GM12801 (cell line): ENCODE results near the gene RBM22.

ENCODE experiments used
- CTCF ChIP-seq: IDR thresholded peaks from one replicate; pipeline ENCODE4 v1.5.1; 2011; ENCODE audit warnings: control low read depth; ENCODE audit not compliant: insufficient read length; ENCODE audit errors: extremely low read depth

RBM22 gene

GRCh38 chr5:150723845-150724244, 23.0 kb upstream of the RBM22 start:
- no peak for TF ChIP-seq CTCF

DNA sequence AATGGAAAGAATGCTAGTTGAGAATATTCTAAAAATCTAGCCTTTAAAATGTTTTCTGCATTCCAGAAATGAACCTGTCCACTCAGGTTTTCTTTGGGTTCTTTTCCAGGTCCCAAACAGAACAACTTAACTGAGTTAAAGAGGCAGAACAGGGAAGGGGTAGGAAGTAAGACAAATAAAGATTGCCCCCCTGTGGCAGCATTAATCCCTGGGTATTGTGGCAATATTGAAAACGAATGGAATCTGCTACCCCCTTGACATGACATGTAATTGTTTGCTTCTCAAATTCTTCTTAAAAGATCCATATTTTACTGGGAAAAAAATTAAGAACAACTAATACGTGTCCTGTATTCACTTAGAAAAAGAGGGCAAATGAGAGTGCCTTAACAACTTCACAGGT, 9.3 kb upstream of the RBM22 start:
- no peak for TF ChIP-seq CTCF

- TF ChIP-seq CTCF, result no peak
Observed at GRCh38 chr5:150706776-150707390, 6.0 kb upstream of the RBM22 start.

DNA sequence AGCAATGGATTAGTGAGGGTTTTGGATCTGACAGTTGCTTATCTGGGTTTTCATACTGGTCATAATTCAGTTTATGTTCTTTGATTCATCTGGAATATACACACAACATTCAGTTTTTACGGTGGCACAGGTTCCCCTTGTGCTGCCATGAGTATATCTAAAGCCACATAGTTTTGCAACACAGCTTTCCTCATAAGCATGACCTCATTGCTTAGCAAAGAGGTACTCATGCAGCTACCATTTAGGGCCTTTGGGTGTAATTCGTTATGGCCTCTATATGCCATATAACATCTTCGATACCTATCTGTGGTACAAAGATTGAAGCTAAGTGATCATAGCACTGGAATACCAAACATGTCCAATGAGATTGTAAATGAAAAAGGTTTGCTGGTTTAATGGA, 2.9 kb upstream of the RBM22 start:
- TF ChIP-seq CTCF, result no peak

DNA sequence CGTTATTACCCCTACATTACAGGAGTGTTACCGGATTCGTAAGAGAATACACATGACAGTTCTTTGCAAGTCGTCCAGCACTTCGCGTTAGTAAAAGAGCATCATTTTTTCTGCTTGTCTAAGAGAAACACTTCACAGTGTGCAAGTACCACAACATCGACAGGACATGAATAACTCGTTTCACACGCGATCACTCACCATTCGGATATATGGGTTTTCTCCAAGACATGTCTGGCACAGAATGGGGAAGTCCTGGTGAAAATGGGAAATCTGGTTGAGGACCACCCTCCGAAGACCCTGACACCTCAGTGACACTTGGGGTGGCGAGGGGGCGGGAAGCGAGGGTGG, 642 bp downstream of the RBM22 start:
- no peak for TF ChIP-seq CTCF

- no peak for TF ChIP-seq CTCF
Observed at GRCh38 chr5:150694612-150695011, 6.2 kb downstream of the RBM22 start.

DNA sequence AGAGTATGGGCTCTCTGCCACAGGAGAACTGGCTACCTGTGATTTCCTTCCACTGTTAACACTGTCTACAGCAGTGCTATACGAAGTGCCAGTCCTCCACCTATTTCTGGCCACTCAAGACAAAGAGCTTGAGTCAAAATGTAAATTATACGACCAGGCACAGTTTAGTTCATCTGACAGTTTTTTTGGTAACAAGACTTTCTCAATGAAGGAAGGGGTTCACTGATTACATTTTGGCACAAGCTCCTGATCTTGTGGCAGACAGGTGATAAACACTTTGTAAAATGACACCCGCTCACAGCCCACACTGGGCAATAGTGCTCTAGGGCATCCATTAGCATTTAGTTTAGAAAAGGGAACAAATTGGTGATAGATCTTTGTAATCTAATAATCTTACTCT, 8.6 kb downstream of the RBM22 start:
- TF ChIP-seq CTCF, result no peak

DNA sequence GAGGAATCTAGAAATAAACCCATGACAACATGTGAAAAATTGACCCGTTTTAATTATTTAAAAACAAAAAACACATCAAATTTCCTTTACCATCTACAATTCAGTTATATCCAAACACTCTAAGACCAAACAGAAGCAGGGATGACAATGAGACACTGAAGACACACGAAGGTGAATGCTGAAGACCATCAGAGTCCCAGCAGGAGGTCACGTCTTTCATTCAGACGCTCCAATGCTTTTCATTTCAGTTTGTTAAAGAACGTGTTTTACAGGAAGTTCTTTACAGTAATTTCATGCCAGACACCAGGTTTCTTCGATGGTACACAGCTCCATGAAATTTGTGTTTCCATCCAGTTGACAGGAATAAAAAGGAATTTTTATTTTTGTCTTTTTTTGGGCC, 10.1 kb downstream of the RBM22 start:
- TF ChIP-seq CTCF, result no peak
